Fibroblast of lung (primary cell): ENCODE data around the gene TSPAN19. TPM values are rescaled to one million over a fixed set of nuclear protein-coding genes. Genes with fewer than 3 reads are reported as not detected.
A peak's percentile ranks its signal among the peaks of the same experiment; 100 is the strongest.

ENCODE experiments used
- DNase-seq, 2 donors: peaks; one replicate each; pipeline versions ENCODE4 v3.0.0 to v3.0.0-alpha.2; 2010; ENCODE audit warnings: low read depth in 2 of 2
- H2AFZ ChIP-seq: 2 replicates; pipeline ENCODE4 v1.5.1; 2012; ENCODE audit warnings: low read length, control low read depth, inconsistent platforms
- H3K27ac ChIP-seq: 2 replicates; pipeline ENCODE4 v1.5.1; 2011; ENCODE audit warnings: low read length, control low read depth; ENCODE audit not compliant: insufficient read depth
- H3K27me3 ChIP-seq: 2 replicates; pipeline ENCODE4 v1.5.1; 2011; ENCODE audit warnings: mild to moderate bottlenecking, low read length; ENCODE audit not compliant: control insufficient read depth, insufficient read depth
- H3K36me3 ChIP-seq: 2 replicates; pipeline ENCODE4 v1.5.1; 2011; ENCODE audit warnings: low read length; ENCODE audit not compliant: control insufficient read depth, insufficient read depth
- H3K4me1 ChIP-seq: 2 replicates; pipeline ENCODE4 v1.5.1; 2011; ENCODE audit warnings: low read length; ENCODE audit not compliant: control insufficient read depth, insufficient read depth; ENCODE audit errors: extremely low read depth
- H3K4me2 ChIP-seq: 2 replicates; pipeline ENCODE4 v1.5.1; 2011; ENCODE audit warnings: low read length, control low read depth; ENCODE audit not compliant: insufficient read depth; ENCODE audit errors: extremely low read depth
- H3K4me3 ChIP-seq, 4 experiments: fragments of 200-600 bp in 1 of 4; sonication (generic) in 1 of 4; replicated peaks in 1 of 4; 2 replicates each; pipeline ENCODE4 v1.5.1; 2011 to 2016; ENCODE audit warnings: low read length in 4 of 4, low read depth in 3 of 4, mild to moderate bottlenecking in 3 of 4, control low read depth in 2 of 4, inconsistent platforms in 1 of 4, mixed read lengths in 1 of 4; ENCODE audit not compliant: insufficient read depth in 1 of 4; ENCODE audit errors: control extremely low read depth in 1 of 4
- H3K79me2 ChIP-seq: 2 replicates; pipeline ENCODE4 v1.5.1; 2012; ENCODE audit warnings: mild to moderate bottlenecking, low read length, inconsistent platforms; ENCODE audit not compliant: control insufficient read depth, insufficient read depth
- H3K9ac ChIP-seq: 2 replicates; pipeline ENCODE4 v1.5.1; 2011; ENCODE audit warnings: mild to moderate bottlenecking, low read length, control low read depth; ENCODE audit not compliant: insufficient read depth
- H3K9me3 ChIP-seq: 2 replicates; pipeline ENCODE4 v1.5.1; 2012; ENCODE audit warnings: low read depth, low read length; ENCODE audit not compliant: control insufficient read depth, insufficient read depth
- H4K20me1 ChIP-seq: 2 replicates; pipeline ENCODE4 v1.5.1; 2011; ENCODE audit warnings: low read length; ENCODE audit not compliant: control insufficient read depth, insufficient read depth; ENCODE audit errors: extremely low read depth
- CTCF ChIP-seq, 2 donors: IDR thresholded peaks in 1 of 2; conservative IDR thresholded peaks in 1 of 2; 1 replicate in 1 of 2; 2 replicates in 1 of 2; pipeline ENCODE4 v1.5.1; 2011 to 2012; ENCODE audit warnings: low read length in 2 of 2, control low read depth in 1 of 2, inconsistent platforms in 1 of 2, low read depth in 1 of 2, mild to moderate bottlenecking in 1 of 2
- EZH2 ChIP-seq: IDR thresholded peaks from 2 replicates; pipeline ENCODE4 v1.5.1; 2012; ENCODE audit warnings: low read length, control low read depth, mild to moderate bottlenecking; ENCODE audit errors: missing control alignments
- polyA plus RNA-seq, 2 donors: library from polyadenylated mRNA; depleted of rRNA in 1 of 2; stranded (reverse) in 1 of 2; unstranded in 1 of 2; fragments of >200 nt; gene quantifications; 2 replicates each; pipeline ENCODE4 v1.2.1, GENCODE V29; 2011 to 2012; ENCODE audit warnings: missing spikeins in 1 of 2
- total RNA-seq: library from RNA; depleted of rRNA; stranded (reverse); fragments of >200 nt; gene quantifications from 2 replicates; pipeline ENCODE4 v1.2.1, GENCODE V29; 2014

The TSPAN19 gene
- total and polyA plus RNA-seq, 2 donors (not counting 1 experiment from before 2014, with no cell fraction given) = not detected

DNA sequence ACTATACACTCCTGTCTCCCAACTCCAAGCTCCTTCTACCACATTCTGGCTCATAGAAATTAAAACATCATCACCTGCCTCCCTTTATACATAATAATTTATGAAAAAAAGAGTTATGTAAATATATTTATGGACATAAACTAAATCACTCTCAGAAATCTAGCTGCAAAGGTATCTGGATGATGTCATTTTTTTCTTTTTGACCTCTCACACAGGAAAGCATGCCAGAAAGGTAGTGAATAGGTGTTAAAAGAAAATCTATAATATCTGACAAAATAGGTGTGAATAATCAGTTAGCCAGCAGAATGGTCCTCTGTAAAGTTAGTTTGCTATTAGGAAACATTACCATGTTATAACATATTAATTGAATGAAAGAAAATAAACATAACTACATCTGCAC lies 7.8 kb upstream of the TSPAN19 start:
- no peak for TF ChIP-seq EZH2
- no peak for TF ChIP-seq CTCF (conservative IDR thresholded peaks at IDR 0.05 in 1 of 2, IDR thresholded peaks at IDR 0.05 in 1 of 2; ENCODE audit: low read depth in 1 of 2, low read length in 2 of 2)
- no peak overlapping the region for H3K4me2 ChIP-seq

GRCh38 chr12:85041395-85041794 lies 5.3 kb upstream of the TSPAN19 start:
- Histone ChIP-seq H2AFZ (no peak overlapping the region), H3K4me2 (no peak overlapping the region), H3K27me3 (no peaks in the 10 kb centered on the region), H3K27ac (no peak overlapping the region), H3K4me1 (no peaks in the 10 kb centered on the region), H3K9ac (no peak overlapping the region), H3K9me3 (no peaks in the 10 kb centered on the region), H4K20me1 (no peaks in the 10 kb centered on the region), H3K4me3 (no peak overlapping the region), H3K36me3 (no peaks in the 10 kb centered on the region), H3K79me2 (no peaks in the 10 kb centered on the region)
- no peak for DNase-seq
- TF ChIP-seq EZH2 (no peak), CTCF (conservative IDR thresholded peaks at IDR 0.05 in 1 of 2, IDR thresholded peaks at IDR 0.05 in 1 of 2; ENCODE audit: low read depth in 1 of 2, low read length in 2 of 2) (no peak)

More for the DNA sequence above, 7.8 kb upstream of the TSPAN19 start:
- no peak overlapping the region for H3K4me3 ChIP-seq
- no peaks in the 10 kb centered on the region for H3K79me2 ChIP-seq
- H3K9me3 ChIP-seq = no peaks in the 10 kb centered on the region
- no peaks in the 10 kb centered on the region for H4K20me1 ChIP-seq
- no peak for DNase-seq
- no peak overlapping the region for H3K27ac ChIP-seq
- H3K9ac ChIP-seq = no peak overlapping the region
- H2AFZ ChIP-seq = no peak overlapping the region
- no peaks in the 10 kb centered on the region for H3K4me1 ChIP-seq
- H3K27me3 ChIP-seq = no peaks in the 10 kb centered on the region
- no peaks in the 10 kb centered on the region for H3K36me3 ChIP-seq

DNA sequence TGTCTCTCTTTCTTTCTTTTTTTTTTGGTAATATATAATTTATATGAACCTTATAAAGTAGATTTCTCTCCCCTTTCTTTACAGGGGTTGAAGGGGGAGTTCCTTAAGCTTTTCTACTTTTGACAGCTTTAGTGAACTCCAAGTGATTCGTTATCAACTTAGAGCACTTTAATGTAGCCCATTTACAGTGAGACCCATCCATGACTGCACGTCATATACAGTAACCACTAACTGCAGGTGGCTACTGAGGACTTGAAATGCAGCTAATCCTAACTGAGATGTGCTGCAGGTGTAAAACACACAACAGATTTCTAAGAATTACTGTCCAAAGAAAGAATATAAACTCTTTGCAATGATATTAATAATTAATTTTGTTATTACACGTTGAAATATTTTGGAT lies 656 bp upstream of the TSPAN19 start:
- Histone ChIP-seq H3K4me3 (peak overlapping the region; percentile 59 to 89 (median 62)), H4K20me1 (no peaks in the 10 kb centered on the region), H3K9ac (no peak overlapping the region), H2AFZ (peak overlapping the region; percentile 90), H3K27me3 (no peaks in the 10 kb centered on the region), H3K79me2 (no peaks in the 10 kb centered on the region), H3K4me2 (peak overlapping the region; percentile 92), H3K9me3 (no peaks in the 10 kb centered on the region), H3K27ac (no peak overlapping the region), H3K36me3 (no peaks in the 10 kb centered on the region), H3K4me1 (no peaks in the 10 kb centered on the region)
- TF ChIP-seq EZH2 = no peak
- no peak for TF ChIP-seq CTCF (conservative IDR thresholded peaks at IDR 0.05 in 1 of 2, IDR thresholded peaks at IDR 0.05 in 1 of 2; ENCODE audit: low read depth in 1 of 2, low read length in 2 of 2)
- no peak for DNase-seq
